GM21390 (cell line): ENCODE data around the gene PPHLN1.
"Not testable (repeated sequence)": the region's sequence is repeated elsewhere in the genome, so short reads cannot be mapped to it uniquely, and the experiment has no call there.

Experiments
- ATAC-seq: cut with Tn5 transposase; IDR thresholded peaks from one replicate; pipeline ENCODE4 v1.9.1; 2021; ENCODE audit not compliant: unreplicated experiment

PPHLN1 gene

DNA sequence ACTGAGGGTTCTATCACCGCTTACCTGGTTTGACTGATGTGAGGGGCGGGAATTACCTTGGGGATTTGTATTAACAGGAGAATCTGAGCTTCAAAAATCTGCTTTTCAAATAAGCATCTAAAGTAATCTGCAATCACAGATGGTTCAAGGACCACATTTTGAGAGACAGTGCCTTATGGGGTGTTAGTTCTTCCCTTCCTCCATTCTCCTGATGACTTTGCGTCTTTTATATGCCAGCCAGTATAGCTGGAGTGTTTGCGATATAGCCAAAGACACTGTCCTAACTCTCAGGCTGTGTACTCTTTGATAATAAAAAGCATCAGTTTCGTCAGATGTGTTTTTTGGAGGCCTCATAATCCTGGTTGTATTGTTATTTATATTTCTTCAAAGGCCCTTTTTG is 39.5 kb downstream of the PPHLN1 start:
- no peak for ATAC-seq

DNA sequence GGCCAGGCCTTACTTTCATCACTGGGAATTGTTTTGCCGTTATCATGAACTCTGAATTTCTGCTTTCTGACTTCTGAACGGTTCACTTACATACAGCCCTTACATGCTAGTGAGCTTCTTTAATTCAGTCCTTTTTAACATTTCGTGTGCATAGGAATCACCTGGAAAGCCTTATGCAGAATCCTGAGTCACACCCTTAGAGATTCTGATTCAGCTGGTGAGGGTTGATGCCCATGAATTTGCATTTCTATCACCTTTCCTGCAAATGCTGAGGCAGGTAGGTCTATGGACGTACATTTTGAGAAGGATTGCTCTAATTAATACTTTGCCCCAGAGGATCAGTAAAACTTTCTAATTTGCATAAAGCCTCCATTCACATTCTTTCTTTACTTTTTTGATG is 44.0 kb downstream of the PPHLN1 start:
- ATAC-seq: no peak

DNA sequence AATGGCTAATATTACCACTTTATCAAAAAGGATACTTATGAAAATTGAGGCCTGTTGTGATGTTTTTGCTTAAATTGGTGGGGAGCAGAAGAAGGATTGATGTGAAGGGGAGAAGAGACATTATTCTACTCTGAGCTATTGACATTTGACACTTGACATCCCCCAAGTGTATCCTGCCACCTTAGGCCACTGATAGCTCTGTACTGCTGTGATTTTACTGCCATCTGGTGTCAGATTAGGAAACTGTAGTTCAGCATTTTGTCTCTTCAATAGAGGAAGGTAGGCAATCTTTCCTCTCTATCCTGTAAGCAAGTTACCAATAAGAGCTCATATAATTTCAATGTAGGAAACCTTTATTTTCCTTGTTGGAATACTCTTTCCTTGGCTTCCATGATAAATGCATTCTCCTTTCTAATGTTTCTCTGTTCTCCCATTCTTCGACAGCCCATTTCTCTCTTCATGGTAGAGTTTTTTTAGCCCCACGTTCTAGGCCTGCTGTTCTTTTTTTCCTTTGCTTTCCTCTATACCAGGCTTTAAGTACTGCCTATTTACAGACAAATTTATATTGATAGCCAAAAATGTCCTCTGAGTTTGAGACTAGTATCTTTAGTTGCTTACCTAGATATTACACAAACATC is 46.3 kb downstream of the PPHLN1 start:
- peak; percentile 71 for ATAC-seq

DNA sequence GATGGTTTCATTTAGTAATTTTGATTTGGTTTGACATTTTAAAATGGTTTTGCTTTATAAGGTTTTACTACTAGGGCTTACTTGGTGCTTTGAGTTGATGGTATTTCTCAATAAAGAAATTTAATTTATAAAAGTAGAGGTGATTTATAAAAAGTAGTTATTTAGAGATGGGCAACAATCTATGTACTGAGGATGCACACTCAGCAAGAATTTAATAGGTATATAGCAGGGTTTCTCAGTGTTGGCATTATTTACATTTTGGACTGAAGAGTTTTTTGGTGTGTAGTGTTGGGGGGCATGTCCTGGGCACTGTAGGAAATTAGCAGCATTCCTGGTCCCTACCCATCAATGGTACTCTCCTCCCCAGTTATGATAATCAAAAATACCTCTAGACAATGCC is 47.7 kb downstream of the PPHLN1 start:
- no peak for ATAC-seq

DNA sequence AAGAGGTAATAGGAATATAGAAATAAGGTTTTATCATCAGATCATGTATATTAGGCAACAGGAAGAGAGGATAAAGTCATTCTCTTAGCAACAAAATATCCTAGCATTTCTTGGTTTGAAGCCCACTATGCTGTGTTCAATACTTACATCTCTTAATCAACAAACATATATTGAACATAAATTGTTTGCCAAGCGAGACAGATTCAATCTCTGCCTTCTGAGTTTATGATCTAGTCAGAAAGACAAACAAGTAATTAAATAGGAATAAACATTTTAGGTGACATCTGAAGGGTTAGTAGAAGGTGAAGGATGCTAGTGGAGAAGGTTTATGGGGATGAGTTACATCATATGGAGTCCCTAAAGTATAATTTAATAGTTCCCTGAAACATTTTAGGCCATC is 54.8 kb downstream of the PPHLN1 start:
- no peak for ATAC-seq

DNA sequence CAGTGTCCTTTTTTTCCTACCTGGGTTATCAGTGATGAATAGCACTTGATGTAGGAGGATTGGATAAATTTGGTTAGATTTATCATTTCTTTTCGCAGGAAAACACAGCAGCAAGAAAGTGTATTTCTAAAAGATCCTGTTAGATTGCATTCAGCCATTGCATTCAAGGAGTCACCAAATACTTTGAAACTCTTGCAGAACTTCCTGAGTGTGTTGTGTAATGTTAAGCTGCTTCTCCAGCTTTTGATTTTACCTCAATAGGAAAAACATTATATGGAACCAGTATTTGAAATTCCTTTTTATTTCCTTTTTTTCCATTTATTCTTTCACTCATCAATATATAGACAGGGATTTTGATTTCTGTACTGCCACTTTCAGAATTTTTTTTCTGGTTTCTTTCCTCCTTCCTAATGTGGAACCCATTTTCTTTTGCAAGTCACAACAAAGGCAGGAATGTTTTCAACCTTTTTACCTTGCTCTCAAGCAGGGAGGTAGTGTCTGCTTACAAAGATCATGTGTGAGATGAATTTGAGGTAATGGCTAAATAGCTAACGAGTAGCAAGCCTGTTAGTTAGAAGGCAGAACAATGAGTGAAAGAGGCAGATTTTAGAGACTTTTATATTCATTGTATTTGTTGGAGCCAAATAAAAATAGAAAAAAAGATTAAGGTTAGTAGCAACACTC is 56.2 kb downstream of the PPHLN1 start:
- ATAC-seq: no peak

DNA sequence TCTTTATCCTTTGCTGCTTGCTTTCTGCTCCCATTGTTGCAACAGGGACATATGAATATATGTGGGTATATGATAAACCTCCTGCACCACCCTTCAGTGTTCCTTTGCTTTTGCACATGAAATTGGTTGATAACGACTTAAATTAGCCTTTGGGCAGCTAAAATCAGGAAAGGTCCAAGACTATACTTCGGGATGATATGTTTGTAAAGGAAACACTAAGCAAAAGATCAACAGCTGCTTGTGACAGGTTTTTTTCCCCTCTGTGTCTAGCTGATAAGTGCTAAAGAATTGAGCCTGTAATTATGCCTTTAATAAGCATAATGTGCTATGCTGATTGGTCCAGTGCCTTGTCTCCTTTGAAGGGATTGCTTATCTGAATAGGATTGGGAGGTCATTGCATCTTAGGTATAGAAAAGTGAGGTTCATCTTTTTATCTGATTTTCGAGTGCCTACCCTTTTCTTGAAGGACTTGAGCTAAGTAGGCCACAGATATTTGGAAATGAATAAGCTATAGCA is 59.4 kb downstream of the PPHLN1 start:
- no peak for ATAC-seq

DNA sequence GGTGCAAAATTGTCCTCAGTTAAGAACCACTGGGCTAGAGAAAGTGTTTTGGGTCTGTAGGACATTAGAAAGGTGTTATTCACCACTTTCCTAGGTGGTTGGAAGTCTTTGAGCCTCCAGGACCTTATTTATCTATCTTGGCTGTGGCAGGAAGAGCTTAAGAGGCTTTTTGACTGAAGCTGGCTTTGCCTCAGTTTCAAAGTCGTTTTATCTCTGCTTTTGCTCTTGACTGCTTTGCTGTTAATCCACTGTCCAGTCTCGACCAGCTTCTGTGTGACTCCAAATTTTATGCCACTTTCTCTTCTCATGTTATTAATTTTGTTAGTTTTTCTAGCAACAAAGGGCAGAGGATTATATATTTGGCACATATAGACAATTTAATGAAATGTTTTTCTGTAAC is 60.3 kb downstream of the PPHLN1 start:
- no peak for ATAC-seq

DNA sequence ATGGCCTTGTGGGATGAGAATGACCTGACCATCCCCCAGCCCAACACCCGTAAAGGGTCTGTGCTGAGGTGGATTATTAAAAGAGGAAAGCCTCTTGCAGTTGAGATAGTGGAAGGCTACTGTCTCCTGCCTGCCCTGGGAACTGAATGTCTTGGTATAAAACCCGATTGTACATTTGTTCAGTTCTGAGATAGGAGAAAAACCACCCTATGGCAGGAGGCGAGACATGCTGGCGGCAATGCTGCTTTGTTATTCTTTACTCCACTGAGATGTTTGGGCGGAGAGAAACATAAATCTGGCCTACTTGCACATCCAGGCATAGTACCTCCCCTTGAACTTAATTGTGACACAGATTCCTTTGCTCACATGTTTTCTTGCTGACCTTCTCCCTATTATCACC is 62.1 kb downstream of the PPHLN1 start:
- not testable (repeated sequence) for ATAC-seq

DNA sequence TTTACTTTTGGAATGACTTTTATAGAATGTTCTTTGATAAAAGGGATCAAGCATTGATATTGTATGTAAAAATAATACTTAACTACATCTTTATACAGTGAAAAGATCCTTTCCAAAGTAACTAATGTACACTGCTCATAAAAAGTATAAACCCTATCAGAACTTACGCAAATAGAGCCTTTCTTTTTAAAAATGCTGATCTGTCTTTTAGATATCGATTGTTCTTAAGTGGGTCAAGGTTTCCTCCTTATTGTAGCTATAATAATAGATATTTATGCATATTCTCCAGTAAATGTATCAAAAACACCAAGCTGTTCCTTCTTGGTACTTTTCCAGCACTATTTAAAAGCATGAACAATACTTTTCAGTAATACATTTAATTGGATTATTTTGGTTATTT is 68.5 kb downstream of the PPHLN1 start:
- no peak for ATAC-seq

DNA sequence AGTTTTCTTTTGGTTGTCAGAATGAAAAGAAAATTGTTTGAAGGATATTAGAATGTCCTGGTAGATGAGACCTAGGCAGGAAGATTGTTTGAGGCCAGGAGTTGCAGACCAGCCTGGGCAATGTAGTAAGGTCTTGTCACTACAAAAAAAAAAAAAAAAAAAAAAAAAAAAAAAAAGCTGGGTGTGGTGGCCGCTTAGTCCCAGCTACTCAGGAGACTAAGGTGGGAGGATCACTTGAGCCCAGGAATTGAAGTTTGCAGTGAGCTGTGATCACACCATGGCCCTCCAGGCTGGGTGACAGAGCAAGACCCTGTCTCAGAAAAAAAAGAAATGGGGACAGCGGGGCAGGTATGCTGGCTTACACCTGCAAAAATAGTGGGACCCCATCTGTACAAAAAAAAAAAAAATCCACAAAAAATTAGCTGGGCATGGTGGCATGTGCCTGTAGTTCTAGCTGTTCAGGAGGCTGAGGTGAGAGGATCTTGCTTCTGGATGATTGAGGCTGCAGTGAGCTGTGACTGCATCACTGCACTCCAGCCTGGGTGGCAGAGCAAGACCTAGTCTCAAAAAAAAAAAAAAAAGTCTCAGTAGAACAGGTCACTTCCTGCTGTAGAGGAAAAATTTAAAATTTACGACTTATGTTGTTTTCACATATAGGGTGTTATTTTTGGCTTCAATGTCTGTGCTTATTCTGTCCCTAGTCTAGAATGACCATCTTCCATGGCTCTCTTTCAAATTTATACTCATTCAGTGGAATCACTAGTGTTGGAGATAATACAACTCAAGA is 70.7 kb downstream of the PPHLN1 start:
- ATAC-seq: no peak

DNA sequence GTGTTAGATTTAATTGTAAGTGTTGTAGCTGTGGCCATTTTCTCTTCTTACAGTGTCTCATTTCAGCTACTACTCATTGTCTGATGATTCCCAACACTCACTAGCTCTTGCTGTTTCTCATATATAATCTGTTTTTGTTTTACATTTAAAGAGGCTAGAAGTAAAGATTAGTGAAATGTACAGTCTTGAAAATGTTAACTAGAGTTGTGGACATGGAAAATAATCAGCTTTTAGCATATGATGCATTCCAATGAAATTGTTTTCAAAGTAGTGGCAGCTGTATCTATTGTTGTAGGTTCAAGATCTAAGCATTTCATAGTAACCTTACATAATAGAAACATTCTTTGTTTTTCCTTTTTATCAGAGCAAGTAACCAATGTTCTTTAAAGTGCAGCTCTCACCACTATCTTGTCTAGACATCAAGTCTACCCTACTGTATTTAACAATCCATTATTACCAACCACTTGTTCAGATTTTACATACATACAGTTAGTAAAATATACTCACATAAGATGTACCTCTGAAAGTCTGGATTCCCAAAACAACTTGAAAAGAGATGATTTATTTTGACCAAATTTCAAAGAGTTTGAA is 76.9 kb downstream of the PPHLN1 start:
- ATAC-seq: no peak

DNA sequence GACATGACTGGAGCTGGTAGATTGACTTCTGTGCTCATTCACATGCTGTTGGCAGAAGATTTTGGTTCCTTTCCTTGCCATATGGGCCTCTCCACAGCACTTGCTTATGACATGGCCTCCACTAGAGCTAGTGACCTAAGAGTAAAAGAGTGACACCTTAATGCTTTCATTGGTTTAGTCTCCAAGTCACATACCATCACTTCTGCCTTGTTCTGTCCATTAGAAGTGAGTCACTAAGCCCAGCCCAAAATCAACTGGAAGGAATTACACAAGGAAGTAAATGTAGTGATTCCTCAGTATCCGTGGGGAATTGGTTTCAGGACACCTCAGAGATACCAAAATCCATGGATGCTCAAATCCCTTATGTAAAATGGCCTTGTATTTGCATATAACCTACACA is 81.3 kb downstream of the PPHLN1 start:
- no peak for ATAC-seq

DNA sequence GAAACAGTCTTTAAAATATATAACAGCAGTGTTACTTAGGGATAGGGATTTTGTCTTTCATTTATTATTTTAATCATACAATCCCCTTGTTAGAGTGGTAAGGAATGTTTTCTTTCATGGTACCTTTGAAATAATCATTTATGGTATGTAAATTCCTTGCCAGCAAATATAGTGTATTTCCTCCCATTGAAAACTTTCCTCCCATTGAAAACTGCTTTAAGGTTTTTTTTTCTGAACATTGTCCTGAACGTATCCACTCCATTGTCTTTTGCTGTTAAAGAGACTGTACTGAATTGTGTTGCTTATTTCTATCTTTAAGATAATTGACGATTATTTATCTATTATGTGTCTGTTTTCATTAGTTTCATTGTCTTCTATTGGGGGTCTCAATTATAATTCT is 83.5 kb downstream of the PPHLN1 start:
- no peak for ATAC-seq

DNA sequence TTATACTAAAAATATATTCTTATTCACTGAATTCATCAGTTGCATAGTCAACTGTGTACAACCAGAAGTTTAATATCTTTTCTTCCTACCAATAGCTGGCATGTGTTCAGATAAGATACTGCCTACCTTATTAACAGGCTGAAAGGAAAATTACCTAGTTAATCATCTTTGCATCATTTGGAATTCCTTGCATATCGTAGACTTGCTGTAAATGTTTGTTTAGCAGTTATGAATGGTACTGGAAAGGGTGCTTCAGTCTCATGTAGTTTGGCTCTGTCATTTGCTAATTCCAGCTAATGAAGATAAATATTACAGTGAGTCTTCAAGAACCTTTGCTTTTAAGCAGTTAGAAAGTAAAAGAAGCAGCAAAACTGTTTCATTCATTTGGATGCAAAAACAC is 84.4 kb downstream of the PPHLN1 start:
- no peak for ATAC-seq

DNA sequence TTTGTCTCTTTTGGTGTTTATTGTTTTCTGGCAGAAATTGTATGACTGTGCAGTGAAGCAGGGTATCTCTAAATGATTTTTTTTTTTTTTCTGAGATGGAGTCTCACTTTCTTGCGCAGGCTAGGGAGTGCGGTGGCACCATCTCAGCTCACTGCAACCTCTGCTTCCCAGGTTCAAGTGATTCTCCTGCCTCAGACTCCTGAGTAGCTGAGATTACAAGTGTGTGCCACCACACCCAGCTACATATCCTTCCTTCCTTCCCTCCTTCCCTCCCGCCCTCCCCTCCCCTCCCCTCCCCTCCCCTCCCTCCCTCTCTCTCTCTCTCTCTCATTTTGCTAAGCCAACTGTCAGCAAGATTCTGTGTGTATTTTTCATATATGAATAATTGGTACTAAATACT is 94.4 kb downstream of the PPHLN1 start:
- ATAC-seq: no peak

DNA sequence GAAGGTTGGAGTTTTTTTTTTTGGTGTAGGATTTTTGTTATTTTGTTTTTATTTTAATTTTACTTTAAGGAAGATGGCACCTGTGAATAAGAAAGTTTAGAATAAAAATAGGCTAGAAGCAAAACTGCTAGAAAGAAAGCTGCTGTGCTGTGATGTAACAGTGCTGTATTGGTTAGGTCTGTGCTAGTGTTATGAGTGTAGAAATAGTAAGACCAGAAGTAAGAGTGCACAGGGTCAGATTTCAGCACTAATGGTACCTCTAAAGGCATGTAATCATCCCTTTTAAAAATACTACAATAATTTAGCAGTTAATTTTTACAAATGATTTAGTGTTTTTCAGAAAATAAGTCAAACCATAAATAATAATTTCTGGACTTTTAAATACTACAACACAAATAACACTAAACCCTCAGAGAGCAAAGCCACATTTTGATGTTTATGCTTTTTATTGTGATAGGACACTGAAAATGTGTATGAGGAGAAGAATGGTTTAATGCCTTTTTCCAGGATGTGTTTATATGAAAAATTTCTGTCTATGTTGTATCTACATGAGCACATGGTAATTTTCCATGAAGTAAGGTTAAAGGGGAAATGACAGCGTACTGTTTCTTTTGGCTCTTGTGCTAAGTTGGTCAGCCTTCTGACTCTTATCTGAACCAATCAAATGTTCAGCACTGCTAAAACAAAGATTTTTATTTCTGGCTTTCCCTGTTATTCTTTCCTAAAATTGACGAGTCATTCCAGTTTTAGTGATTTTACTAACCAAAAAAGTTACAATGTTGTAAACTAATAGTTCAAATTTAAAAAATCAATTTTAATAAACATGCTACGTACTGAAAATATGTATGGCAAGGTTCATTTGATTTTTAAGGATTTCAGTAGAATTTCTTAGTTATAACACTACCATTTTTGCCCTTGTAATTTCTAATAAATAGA is 96.1 kb downstream of the PPHLN1 start:
- ATAC-seq: peak; percentile 90

DNA sequence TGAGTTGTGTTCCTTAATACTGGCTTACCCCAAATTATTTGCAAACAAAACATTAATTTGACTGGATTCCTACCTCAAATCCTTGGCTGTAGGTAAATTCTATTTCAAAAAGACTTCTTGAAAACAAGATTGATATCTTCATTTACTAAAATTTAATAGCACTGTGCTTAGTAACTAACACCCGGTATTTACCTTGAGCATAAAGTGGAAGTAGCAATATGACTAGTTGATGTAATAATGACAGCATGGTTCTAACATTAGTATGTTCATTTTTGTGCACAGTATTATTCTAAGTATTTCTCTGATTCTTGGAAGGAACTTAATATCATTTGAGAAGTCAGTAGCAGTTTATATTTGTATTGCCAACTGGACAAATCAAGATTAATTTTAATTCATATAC is 96.8 kb downstream of the PPHLN1 start:
- ATAC-seq: no peak

DNA sequence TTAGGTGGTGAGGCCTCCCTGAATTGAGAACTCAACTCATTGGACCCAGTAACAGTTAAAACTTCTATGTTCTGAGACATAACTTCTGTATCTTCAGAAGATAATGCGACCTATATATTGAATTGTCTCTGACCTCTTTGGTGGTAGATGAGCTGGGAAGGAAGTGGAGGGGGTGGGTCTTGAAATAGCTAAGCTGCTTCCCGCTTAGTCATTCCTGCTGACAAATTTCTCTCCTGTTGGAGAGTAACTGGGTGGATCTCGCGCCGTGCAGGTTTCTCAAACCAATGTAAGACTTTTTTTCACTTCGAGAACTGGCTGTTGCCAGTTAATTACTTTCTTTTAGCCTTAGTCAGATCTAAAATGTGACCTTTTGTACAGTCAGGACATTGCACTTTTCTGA is 100.8 kb downstream of the PPHLN1 start:
- ATAC-seq: no peak

DNA sequence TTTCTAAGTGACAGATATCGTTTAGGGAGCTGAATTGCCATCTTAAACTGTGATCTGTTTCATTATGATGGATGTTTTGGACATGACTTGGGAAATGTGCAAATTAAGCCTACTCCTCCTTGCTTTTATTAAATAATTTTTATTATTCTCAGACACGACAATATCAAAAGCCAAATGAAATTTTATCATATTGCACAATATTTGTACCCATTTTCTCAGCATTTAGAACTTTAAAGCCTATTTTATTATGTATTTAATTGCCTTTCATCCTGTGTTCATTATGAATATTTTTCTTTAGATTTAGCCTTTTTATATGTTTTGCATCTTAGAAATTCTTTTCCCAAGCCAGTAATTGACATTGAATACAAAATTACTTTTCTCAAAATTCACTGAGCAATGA is 102.9 kb downstream of the PPHLN1 start:
- no peak for ATAC-seq
